HUDEP-2 (cell line): Measurements from ENCODE around the gene RAP2B.

Experiments
- DNase-seq, 76 experiments: peaks; one replicate each; lab custom pipeline; 2025; ENCODE audit not compliant: unreplicated experiment in 76 of 76; lab: John Stamatoyannopoulos, UW

The RAP2B gene

GRCh38 chr3:153159771-153160397, 2.1 kb upstream of the RAP2B start:
- no peak for DNase-seq

GRCh38 chr3:153160451-153161137, 1.4 kb upstream of the RAP2B start:
- peak in 68 of 76 experiments; percentile 17 to 78 (median 55) for DNase-seq

- peak; percentile 65 to 98 (median 93) for DNase-seq
Measured at GRCh38 chr3:153161138-153161713, 800 bp upstream of the RAP2B start.

- DNase-seq = peak in 21 of 76 experiments; percentile 4 to 70 (median 30)
Measured at GRCh38 chr3:153162513-153163392, 727 bp downstream of the RAP2B start.

- DNase-seq = peak in 6 of 76 experiments; percentile 5 to 40 (median 26)
Measured at GRCh38 chr3:153163393-153163724, 1.3 kb downstream of the RAP2B start.

GRCh38 chr3:153163756-153164550, 1.9 kb downstream of the RAP2B start:
- peak in 1 of 76 experiments; percentile 24 for DNase-seq

GRCh38 chr3:153165261-153165681, 3.2 kb downstream of the RAP2B start:
- peak in 8 of 76 experiments; percentile 2 to 65 (median 28) for DNase-seq

GRCh38 chr3:153166206-153166605, 4.2 kb downstream of the RAP2B start:
- DNase-seq = peak in 27 of 76 experiments; percentile 1 to 74 (median 35)

GRCh38 chr3:153166796-153167195, 4.8 kb downstream of the RAP2B start:
- DNase-seq = no peak

- DNase-seq = no peak
Measured at GRCh38 chr3:153169793-153170383, 7.9 kb downstream of the RAP2B start.

GRCh38 chr3:153171256-153171655, 9.2 kb downstream of the RAP2B start:
- peak in 9 of 76 experiments; percentile 8 to 76 (median 31) for DNase-seq

GRCh38 chr3:153171918-153172317, 9.9 kb downstream of the RAP2B start:
- peak in 32 of 76 experiments; percentile 3 to 63 (median 19) for DNase-seq

GRCh38 chr3:153172796-153173757, 11.1 kb downstream of the RAP2B start:
- no peak for DNase-seq

- peak in 1 of 76 experiments; percentile 16 for DNase-seq
Measured at GRCh38 chr3:153173758-153174516, 11.9 kb downstream of the RAP2B start.

- DNase-seq = no peak
Measured at GRCh38 chr3:153176197-153176596, 14.2 kb downstream of the RAP2B start.

- DNase-seq = no peak
Measured at GRCh38 chr3:153180860-153181372, 18.9 kb downstream of the RAP2B start.

- DNase-seq = no peak
Measured at GRCh38 chr3:153182501-153183293, 20.7 kb downstream of the RAP2B start.
